ENCODE measurements around the gene RGMB.
A peak's percentile ranks its signal among the peaks of the same experiment; 100 is the strongest.

RGMB gene

DNA sequence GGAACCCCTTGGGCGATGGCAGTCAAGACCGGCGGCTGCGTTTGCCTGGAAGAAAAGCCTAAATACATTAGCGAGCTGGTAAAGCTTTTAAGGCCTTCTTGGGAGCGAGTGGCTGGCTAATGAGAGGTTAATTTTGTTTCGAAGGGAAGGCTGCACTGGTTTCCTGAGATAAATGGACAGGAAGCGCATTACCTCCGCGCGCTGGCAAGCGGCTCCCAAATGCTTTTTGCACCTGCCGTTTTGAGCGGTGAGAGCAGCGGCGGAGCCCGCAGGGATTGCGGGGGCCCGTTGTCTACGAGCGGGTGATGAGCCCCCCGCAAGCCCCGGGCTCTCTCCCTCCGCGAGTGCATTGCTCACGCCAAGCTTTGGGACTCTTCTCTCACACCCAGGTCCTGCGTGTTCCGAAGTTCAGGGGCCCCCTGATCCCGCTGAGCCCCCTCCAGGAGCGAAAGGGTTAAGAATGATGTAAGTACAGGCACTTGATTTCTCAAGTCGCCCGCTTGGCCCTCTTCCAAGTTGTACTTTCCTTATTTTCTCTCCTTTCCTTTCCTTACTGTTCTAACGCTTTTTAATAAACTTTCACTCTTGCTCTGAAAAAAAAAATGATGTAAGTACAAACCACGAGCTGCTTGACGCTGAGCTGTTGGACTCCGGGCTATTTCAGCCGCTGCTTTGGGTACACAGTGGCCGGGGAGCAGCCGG is 3.1 kb upstream of the RGMB start (continued):
- TF ChIP-seq, protein P1, sequence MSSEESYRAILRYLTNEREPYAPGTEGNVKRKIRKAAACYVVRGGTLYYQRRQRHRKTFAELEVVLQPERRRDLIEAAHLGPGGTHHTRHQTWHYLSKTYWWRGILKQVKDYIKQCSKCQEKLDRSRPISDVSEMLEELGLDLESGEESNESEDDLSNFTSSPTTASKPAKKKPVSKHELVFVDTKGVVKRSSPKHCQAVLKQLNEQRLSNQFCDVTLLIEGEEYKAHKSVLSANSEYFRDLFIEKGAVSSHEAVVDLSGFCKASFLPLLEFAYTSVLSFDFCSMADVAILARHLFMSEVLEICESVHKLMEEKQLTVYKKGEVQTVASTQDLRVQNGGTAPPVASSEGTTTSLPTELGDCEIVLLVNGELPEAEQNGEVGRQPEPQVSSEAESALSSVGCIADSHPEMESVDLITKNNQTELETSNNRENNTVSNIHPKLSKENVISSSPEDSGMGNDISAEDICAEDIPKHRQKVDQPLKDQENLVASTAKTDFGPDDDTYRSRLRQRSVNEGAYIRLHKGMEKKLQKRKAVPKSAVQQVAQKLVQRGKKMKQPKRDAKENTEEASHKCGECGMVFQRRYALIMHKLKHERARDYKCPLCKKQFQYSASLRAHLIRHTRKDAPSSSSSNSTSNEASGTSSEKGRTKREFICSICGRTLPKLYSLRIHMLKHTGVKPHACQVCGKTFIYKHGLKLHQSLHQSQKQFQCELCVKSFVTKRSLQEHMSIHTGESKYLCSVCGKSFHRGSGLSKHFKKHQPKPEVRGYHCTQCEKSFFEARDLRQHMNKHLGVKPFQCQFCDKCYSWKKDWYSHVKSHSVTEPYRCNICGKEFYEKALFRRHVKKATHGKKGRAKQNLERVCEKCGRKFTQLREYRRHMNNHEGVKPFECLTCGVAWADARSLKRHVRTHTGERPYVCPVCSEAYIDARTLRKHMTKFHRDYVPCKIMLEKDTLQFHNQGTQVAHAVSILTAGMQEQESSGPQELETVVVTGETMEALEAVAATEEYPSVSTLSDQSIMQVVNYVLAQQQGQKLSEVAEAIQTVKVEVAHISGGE (tag by site-specific recombination; conservative IDR thresholded peaks at IDR 0.05; ENCODE audit: low read depth), result 0 out of 2 replicates have a peak, but pooled peaks have one; percentile 38
- TF ChIP-seq ZNF391 (tag by site-specific recombination; IDR thresholded peaks at IDR 0.05; ENCODE audit: borderline replicate concordance, low read depth) (peak; percentile 43; the same call in 1 of the 2 replicates), ZNF596 (tag by site-specific recombination; IDR thresholded peaks at IDR 0.05) (peak; percentile 12; the same call in 1 of the 2 replicates), ZNF626 (tag by site-specific recombination; IDR thresholded peaks at IDR 0.05) (0 out of 2 replicates have a peak, but pooled peaks have one; percentile 31), TRIM28 (IDR thresholded peaks at IDR 0.05; ENCODE audit: borderline replicate concordance, low read length) (no peak), MYNN (tag by site-specific recombination; IDR thresholded peaks at IDR 0.05; ENCODE audit: borderline replicate concordance) (no peak), ZNF140 (tag by site-specific recombination; IDR thresholded peaks at IDR 0.05) (no peak), ZNF121 (tag by site-specific recombination; IDR thresholded peaks at IDR 0.05) (no peak), ZBTB48 (tag by site-specific recombination; IDR thresholded peaks at IDR 0.05) (peak; percentile 68; the same call in 1 of the 2 replicates), ZEB2 (tag by site-specific recombination; IDR thresholded peaks at IDR 0.05) (peak; percentile 92), BCL11A (tag by site-specific recombination; IDR thresholded peaks at IDR 0.05; ENCODE audit: low read depth) (0 out of 2 replicates have a peak, but pooled peaks have one; percentile 19), ZNF792 (tag by site-specific recombination; IDR thresholded peaks at IDR 0.05) (no peak), KLF8 (tag by site-specific recombination; IDR thresholded peaks at IDR 0.05) (peak; percentile 61; the same call in 1 of the 2 replicates), ZNF654 (tag by site-specific recombination; IDR thresholded peaks at IDR 0.05; ENCODE audit: low read depth) (peak; percentile 9; the same call in 1 of the 2 replicates), ZNF747 (tag by site-specific recombination; IDR thresholded peaks at IDR 0.05) (no peak), KLF7 (tag by site-specific recombination; IDR thresholded peaks at IDR 0.05; ENCODE audit: borderline replicate concordance) (no peak), ZNF16 (tag by site-specific recombination; IDR thresholded peaks at IDR 0.05; ENCODE audit: low read depth) (peak; percentile 14; the same call in 1 of the 2 replicates), ZNF302 (tag by site-specific recombination; IDR thresholded peaks at IDR 0.05; ENCODE audit: low read depth) (no peak), PRDM1 (tag by site-specific recombination; IDR thresholded peaks at IDR 0.05) (peak; percentile 98), ZNF600 (tag by site-specific recombination; IDR thresholded peaks at IDR 0.05) (no peak), SP3 (tag by site-specific recombination; IDR thresholded peaks at IDR 0.05) (no peak; the same call in 1 of the 2 replicates)
- TF ChIP-seq, protein P2, sequence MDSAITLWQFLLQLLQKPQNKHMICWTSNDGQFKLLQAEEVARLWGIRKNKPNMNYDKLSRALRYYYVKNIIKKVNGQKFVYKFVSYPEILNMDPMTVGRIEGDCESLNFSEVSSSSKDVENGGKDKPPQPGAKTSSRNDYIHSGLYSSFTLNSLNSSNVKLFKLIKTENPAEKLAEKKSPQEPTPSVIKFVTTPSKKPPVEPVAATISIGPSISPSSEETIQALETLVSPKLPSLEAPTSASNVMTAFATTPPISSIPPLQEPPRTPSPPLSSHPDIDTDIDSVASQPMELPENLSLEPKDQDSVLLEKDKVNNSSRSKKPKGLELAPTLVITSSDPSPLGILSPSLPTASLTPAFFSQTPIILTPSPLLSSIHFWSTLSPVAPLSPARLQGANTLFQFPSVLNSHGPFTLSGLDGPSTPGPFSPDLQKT (IDR thresholded peaks at IDR 0.05; ENCODE audit: borderline replicate concordance, low read depth, low read length), result no peak
- TF ChIP-seq, protein P3, sequence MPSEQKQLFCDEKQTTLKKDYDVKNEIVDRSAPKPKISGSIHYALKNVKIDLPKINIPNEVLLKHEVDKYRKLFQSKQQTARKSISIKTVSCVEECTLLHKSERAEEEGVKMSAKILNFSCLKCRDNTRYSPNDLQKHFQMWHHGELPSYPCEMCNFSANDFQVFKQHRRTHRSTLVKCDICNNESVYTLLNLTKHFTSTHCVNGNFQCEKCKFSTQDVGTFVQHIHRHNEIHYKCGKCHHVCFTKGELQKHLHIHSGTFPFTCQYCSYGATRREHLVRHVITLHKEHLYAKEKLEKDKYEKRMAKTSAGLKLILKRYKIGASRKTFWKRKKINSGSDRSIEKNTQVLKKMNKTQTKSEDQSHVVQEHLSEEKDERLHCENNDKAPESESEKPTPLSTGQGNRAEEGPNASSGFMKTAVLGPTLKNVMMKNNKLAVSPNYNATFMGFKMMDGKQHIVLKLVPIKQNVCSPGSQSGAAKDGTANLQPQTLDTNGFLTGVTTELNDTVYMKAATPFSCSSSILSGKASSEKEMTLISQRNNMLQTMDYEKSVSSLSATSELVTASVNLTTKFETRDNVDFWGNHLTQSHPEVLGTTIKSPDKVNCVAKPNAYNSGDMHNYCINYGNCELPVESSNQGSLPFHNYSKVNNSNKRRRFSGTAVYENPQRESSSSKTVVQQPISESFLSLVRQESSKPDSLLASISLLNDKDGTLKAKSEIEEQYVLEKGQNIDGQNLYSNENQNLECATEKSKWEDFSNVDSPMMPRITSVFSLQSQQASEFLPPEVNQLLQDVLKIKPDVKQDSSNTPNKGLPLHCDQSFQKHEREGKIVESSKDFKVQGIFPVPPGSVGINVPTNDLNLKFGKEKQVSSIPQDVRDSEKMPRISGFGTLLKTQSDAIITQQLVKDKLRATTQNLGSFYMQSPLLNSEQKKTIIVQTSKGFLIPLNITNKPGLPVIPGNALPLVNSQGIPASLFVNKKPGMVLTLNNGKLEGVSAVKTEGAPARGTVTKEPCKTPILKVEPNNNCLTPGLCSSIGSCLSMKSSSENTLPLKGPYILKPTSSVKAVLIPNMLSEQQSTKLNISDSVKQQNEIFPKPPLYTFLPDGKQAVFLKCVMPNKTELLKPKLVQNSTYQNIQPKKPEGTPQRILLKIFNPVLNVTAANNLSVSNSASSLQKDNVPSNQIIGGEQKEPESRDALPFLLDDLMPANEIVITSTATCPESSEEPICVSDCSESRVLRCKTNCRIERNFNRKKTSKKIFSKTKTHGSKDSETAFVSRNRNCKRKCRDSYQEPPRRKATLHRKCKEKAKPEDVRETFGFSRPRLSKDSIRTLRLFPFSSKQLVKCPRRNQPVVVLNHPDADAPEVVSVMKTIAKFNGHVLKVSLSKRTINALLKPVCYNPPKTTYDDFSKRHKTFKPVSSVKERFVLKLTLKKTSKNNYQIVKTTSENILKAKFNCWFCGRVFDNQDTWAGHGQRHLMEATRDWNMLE (tag by site-specific recombination; conservative IDR thresholded peaks at IDR 0.05; ENCODE audit: low read depth), result 0 out of 2 replicates have a peak, but pooled peaks have one; percentile 6
- TF ChIP-seq, protein P4, sequence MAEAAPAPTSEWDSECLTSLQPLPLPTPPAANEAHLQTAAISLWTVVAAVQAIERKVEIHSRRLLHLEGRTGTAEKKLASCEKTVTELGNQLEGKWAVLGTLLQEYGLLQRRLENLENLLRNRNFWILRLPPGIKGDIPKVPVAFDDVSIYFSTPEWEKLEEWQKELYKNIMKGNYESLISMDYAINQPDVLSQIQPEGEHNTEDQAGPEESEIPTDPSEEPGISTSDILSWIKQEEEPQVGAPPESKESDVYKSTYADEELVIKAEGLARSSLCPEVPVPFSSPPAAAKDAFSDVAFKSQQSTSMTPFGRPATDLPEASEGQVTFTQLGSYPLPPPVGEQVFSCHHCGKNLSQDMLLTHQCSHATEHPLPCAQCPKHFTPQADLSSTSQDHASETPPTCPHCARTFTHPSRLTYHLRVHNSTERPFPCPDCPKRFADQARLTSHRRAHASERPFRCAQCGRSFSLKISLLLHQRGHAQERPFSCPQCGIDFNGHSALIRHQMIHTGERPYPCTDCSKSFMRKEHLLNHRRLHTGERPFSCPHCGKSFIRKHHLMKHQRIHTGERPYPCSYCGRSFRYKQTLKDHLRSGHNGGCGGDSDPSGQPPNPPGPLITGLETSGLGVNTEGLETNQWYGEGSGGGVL (tag by site-specific recombination; IDR thresholded peaks at IDR 0.05), result peak; percentile 62
- TF ChIP-seq, protein P5, sequence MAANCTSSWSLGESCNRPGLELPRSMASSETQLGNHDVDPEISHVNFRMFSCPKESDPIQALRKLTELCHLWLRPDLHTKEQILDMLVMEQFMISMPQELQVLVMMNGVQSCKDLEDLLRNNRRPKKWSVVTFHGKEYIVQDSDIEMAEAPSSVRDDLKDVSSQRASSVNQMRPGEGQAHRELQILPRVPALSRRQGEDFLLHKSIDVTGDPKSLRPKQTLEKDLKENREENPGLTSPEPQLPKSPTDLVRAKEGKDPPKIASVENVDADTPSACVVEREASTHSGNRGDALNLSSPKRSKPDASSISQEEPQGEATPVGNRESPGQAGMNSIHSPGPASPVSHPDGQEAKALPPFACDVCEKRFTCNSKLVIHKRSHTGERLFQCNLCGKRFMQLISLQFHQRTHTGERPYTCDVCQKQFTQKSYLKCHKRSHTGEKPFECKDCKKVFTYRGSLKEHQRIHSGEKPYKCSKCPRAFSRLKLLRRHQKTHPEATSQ (tag by site-specific recombination; IDR thresholded peaks at IDR 0.05), result 0 out of 2 replicates have a peak, but pooled peaks have one; percentile 82

Data from HEK293 (cell line).